H1 (cell line): ENCODE measurements around the gene LRFN3. TPM values are rescaled to one million over a fixed set of nuclear protein-coding genes. Genes with fewer than 3 reads are reported as not detected.

Experiments
- CTCF ChIA-PET: fragments of 300-600 bp; sonication (Branson Sonifier 250); formaldehyde crosslinking; loops from one replicate; lab custom pipeline; 2021; ENCODE audit not compliant: partially characterized antibody; lab: Charles Lee
- POLR2A ChIA-PET: fragments of 300-600 bp; sonication (Branson Sonifier 250); formaldehyde crosslinking; loops from one replicate; lab custom pipeline; 2021; ENCODE audit warnings: inconsistent platforms; ENCODE audit not compliant: partially characterized antibody; lab: Charles Lee
- DNase-seq, 2 experiments: peaks; one replicate each; pipeline versions ENCODE4 v3.0.0 to v3.0.0-alpha.2; 2010 to 2022; ENCODE audit warnings: low spot score in 2 of 2, low read depth in 1 of 2, mixed read lengths in 1 of 2
- FAIRE-seq: peaks from 2 replicates; lab custom pipeline; 2011; peaks lifted over from hg19 to GRCh38; lab: Jason Lieb, UNC
- H2AFZ ChIP-seq: 2 replicates; pipeline ENCODE4 v1.8.1; 2012; ENCODE audit warnings: low read length, inconsistent platforms
- H2AK5ac ChIP-seq: 2 replicates; pipeline ENCODE4 v1.6.1; 2013; ENCODE audit warnings: low read depth, low read length
- H2BK120ac ChIP-seq: replicated peaks from 2 replicates; pipeline ENCODE3; 2013; ENCODE audit warnings: low read depth, low read length, inconsistent platforms
- H2BK12ac ChIP-seq: 2 replicates; pipeline ENCODE4 v1.6.1; 2013; ENCODE audit warnings: low read depth, low read length
- H2BK15ac ChIP-seq: 2 replicates; pipeline ENCODE4 v1.6.1; 2013; ENCODE audit warnings: low read length
- H2BK20ac ChIP-seq: 2 replicates; pipeline ENCODE4 v1.6.1; 2013; ENCODE audit warnings: low read length
- H2BK5ac ChIP-seq: 2 replicates; pipeline ENCODE4 v1.6.1; 2013; ENCODE audit warnings: low read depth, low read length
- H3K14ac ChIP-seq: 2 replicates; pipeline ENCODE4 v1.6.1; 2013; ENCODE audit warnings: inconsistent platforms; ENCODE audit not compliant: insufficient read length
- H3K18ac ChIP-seq: 2 replicates; pipeline ENCODE4 v1.6.1; 2013; ENCODE audit warnings: low read length; ENCODE audit errors: extremely low read depth
- H3K23ac ChIP-seq: 2 replicates; pipeline ENCODE4 v1.6.1; 2013; ENCODE audit warnings: inconsistent platforms; ENCODE audit not compliant: insufficient read length
- H3K23me2 ChIP-seq: 2 replicates; pipeline ENCODE4 v1.6.1; 2013; ENCODE audit warnings: low read depth, low read length
- H3K27ac ChIP-seq: 2 replicates; pipeline ENCODE4 v1.6.1; 2011; ENCODE audit warnings: low read depth, low read length, inconsistent platforms
- H3K27me3 ChIP-seq, 4 experiments: replicated peaks in 1 of 4; 1 replicate in 1 of 4; 2 replicates in 3 of 4; pipeline versions ENCODE4 v1.6.1 to v1.8.1; 2011 to 2013; ENCODE audit warnings: low read length in 3 of 4, mild to moderate bottlenecking in 3 of 4, inconsistent platforms in 2 of 4, mixed read lengths in 2 of 4, moderate library complexity in 1 of 4; ENCODE audit not compliant: control insufficient read depth in 3 of 4, insufficient read depth in 3 of 4; ENCODE audit errors: extremely low read depth in 1 of 4
- H3K36me3 ChIP-seq, 4 experiments: 2 replicates each; pipeline versions ENCODE4 v1.6.1 to v1.8.1; 2011 to 2013; ENCODE audit warnings: mild to moderate bottlenecking in 4 of 4, low read length in 3 of 4, moderate library complexity in 2 of 4, control low read depth in 1 of 4, inconsistent platforms in 1 of 4; ENCODE audit not compliant: insufficient read depth in 4 of 4, control insufficient read depth in 2 of 4
- H3K4ac ChIP-seq: replicated peaks from 2 replicates; pipeline ENCODE3; 2013; ENCODE audit warnings: low read length, low read depth, mixed read lengths, inconsistent platforms; ENCODE audit not compliant: insufficient read length
- H3K4me1 ChIP-seq, 4 experiments: replicated peaks in 1 of 4; 1 replicate in 1 of 4; 2 replicates in 3 of 4; pipeline versions ENCODE4 v1.6.1 to v1.8.1; 2011 to 2013; ENCODE audit warnings: low read length in 3 of 4, inconsistent platforms in 2 of 4, mixed read lengths in 1 of 4; ENCODE audit not compliant: insufficient read depth in 4 of 4, control insufficient read depth in 3 of 4
- H3K4me2 ChIP-seq, 2 experiments: 2 replicates each; pipeline versions ENCODE4 v1.6.1 to v1.8.1; 2011 to 2013; ENCODE audit warnings: low read depth in 2 of 2, low read length in 2 of 2, control low read depth in 1 of 2, inconsistent platforms in 1 of 2, mild to moderate bottlenecking in 1 of 2; ENCODE audit not compliant: insufficient read depth in 1 of 2
- H3K4me3 ChIP-seq, 4 experiments: fragments of 200-600, 300-600 bp in 1 of 4; sonication (generic), shearing (Covaris generic), sonication (Bioruptor Twin) in 1 of 4; 2 replicates each; pipeline versions ENCODE4 v1.5.1 to v1.8.1; 2011 to 2016; ENCODE audit warnings: low read length in 4 of 4, low read depth in 3 of 4, control low read depth in 2 of 4, inconsistent platforms in 2 of 4, mild to moderate bottlenecking in 2 of 4, mixed read lengths in 1 of 4, moderate library complexity in 1 of 4; ENCODE audit not compliant: insufficient read depth in 2 of 4; ENCODE audit errors: extremely low read depth in 1 of 4
- H3K56ac ChIP-seq: replicated peaks from 2 replicates; pipeline ENCODE3; 2013; ENCODE audit warnings: low read depth, mild to moderate bottlenecking, mixed read lengths, low read length, inconsistent platforms; ENCODE audit not compliant: insufficient read length
- H3K79me1 ChIP-seq: 2 replicates; pipeline ENCODE4 v1.6.1; 2013; ENCODE audit warnings: low read depth, low read length, control low read depth
- H3K79me2 ChIP-seq, 2 experiments: 2 replicates each; pipeline versions ENCODE4 v1.6.1 to v1.8.1; 2012 to 2013; ENCODE audit warnings: low read length in 2 of 2, mild to moderate bottlenecking in 2 of 2, inconsistent platforms in 1 of 2; ENCODE audit not compliant: insufficient read depth in 2 of 2, control insufficient read depth in 1 of 2
- H3K9ac ChIP-seq, 4 experiments: replicated peaks in 1 of 4; 1 replicate in 1 of 4; 2 replicates in 3 of 4; pipeline versions ENCODE4 v1.6.1 to v1.8.1; 2011 to 2013; ENCODE audit warnings: low read depth in 3 of 4, low read length in 3 of 4, control low read depth in 2 of 4, mild to moderate bottlenecking in 2 of 4, moderate library complexity in 2 of 4, inconsistent platforms in 1 of 4; ENCODE audit errors: extremely low read depth in 1 of 4
- H3K9me3 ChIP-seq, 2 experiments: 2 replicates each; pipeline versions ENCODE4 v1.6.1 to v1.8.1; 2012 to 2013; ENCODE audit warnings: mild to moderate bottlenecking in 2 of 2, moderate library complexity in 2 of 2, control low read depth in 1 of 2, inconsistent platforms in 1 of 2, low read depth in 1 of 2, low read length in 1 of 2, mixed read lengths in 1 of 2; ENCODE audit not compliant: insufficient read depth in 2 of 2
- H4K20me1 ChIP-seq, 2 experiments: replicated peaks in 1 of 2; 2 replicates each; pipeline versions ENCODE3 to v1.8.1; 2011 to 2013; ENCODE audit warnings: inconsistent platforms in 2 of 2, low read length in 2 of 2, mild to moderate bottlenecking in 1 of 2; ENCODE audit not compliant: insufficient read depth in 2 of 2, control insufficient read depth in 1 of 2
- H4K5ac ChIP-seq: 2 replicates; pipeline ENCODE4 v1.6.1; 2013; ENCODE audit warnings: low read length, low read depth, mixed read lengths, inconsistent platforms; ENCODE audit not compliant: insufficient read length
- H4K8ac ChIP-seq: 2 replicates; pipeline ENCODE4 v1.8.0; 2013; ENCODE audit warnings: mild to moderate bottlenecking, moderate library complexity, low read length, inconsistent platforms; ENCODE audit not compliant: insufficient read depth; ENCODE audit errors: extremely low read depth
- H4K91ac ChIP-seq: replicated peaks from 2 replicates; pipeline ENCODE3; 2013; ENCODE audit warnings: low read length, mixed read lengths, inconsistent platforms; ENCODE audit not compliant: insufficient read length
- BACH1 ChIP-seq: IDR thresholded peaks from 2 replicates; pipeline ENCODE4 v1.6.1; 2012; ENCODE audit warnings: low read length, improper control_type of control experiment
- GTF2F1 ChIP-seq: IDR thresholded peaks from 2 replicates; pipeline ENCODE4 v1.6.1; 2012; ENCODE audit warnings: low read depth, low read length, improper control_type of control experiment, borderline replicate concordance
- POU5F1 ChIP-seq: IDR thresholded peaks from 2 replicates; pipeline ENCODE4 v1.6.1; 2011; ENCODE audit warnings: low read depth, mild to moderate bottlenecking, low read length, moderate library complexity
- SP2 ChIP-seq: IDR thresholded peaks from 2 replicates; pipeline ENCODE4 v1.6.1; 2012; ENCODE audit warnings: mild to moderate bottlenecking, low read length, inconsistent platforms
- TEAD4 ChIP-seq: IDR thresholded peaks from 2 replicates; pipeline ENCODE4 v1.6.1; 2012; ENCODE audit warnings: low read depth, low read length, inconsistent platforms, mixed read lengths
- WGBS, 2 experiments: shearing (Covaris generic) in 1 of 2; methylation state at CpG; one replicate each; pipeline versions ENCODE4 v1.1.6 to v1.1.7; 2013 to 2015; ENCODE audit warnings: low lambda C conversion rate in 2 of 2, mixed read lengths in 2 of 2, inconsistent platforms in 1 of 2, low coverage in 1 of 2, missing lambda C conversion rate in 1 of 2; ENCODE audit not compliant: insufficient replicate concordance in 2 of 2, insufficient coverage in 1 of 2, insufficient read length in 1 of 2; ENCODE audit errors: extremely low coverage in 1 of 2, missing lambda C conversion rate in 1 of 2; 5-methylcytosine and 5-hydroxymethylcytosine counted together
- polyA plus RNA-seq, 7 experiments: library from polyadenylated mRNA; depleted of rRNA in 3 of 7; stranded (reverse) in 5 of 7; unstranded in 2 of 7; fragments of >200 nt in 5 of 7; fragments of 200-250 nt in 2 of 7; gene quantifications; 1 replicate in 5 of 7; 2 replicates in 1 of 7; 4 replicates in 1 of 7; pipeline versions ENCODE4 v1.2.1 to v1.2.3, GENCODE V29; 2011 to 2013; ENCODE audit warnings: missing spikeins in 2 of 7, mixed read lengths in 2 of 7
- total RNA-seq: library from RNA; stranded (reverse); fragmentation: NEBNext Ultra II Directional; extraction: Animal tissue kit (Norgen Biotek cat#: 25700); gene quantifications from 2 replicates; pipeline ENCODE4 v1.2.1, GENCODE V29; 2021
- TF ChIP-seq, protein P1 (sequence below): IDR thresholded peaks from 2 replicates; pipeline ENCODE4 v1.6.1; 2012; ENCODE audit warnings: inconsistent platforms

The LRFN3 gene
- total and polyA plus RNA-seq, 2 of the 8 experiments (the other 6 are each of a cell fraction or from before 2014, with no cell fraction given), result 4.6 to 16.8 TPM

DNA sequence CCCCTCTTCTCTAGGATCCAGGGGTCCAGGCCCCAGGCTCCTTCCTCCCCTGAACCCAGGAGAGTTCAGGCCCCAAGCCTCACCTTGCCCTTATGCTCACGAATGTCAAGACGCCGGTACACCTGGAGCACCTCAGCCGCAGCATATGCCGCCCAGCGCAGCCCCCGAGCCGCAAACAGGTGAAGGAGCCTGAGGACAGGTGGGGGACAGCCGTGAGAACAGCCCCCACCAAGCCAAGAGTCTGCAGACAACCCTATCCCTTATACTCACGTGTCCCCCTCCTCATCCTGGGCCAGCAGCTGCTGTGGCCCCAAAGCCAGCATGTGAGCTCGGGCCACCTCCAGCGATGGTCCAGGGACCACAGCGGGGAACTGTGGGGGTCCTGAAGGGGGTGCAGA is 39.5 kb upstream of the LRFN3 start:
- peaks cover 0 to 8% of the 10 kb centered on the region in 2 experiments; a peak in 1 of 4 replicates for H3K79me2 ChIP-seq
- POLR2A ChIA-PET, result interaction anchor here (0.7 to 1.4 kb wide), 3 partner anchors 9 to 890 kb away, joined by 3 to 4 read pairs (median 3); no protein-coding TSS in a partner anchor
- H4K8ac ChIP-seq, result no peak overlapping the region
- no peak for FAIRE-seq
- H3K27ac ChIP-seq, result no peak overlapping the region
- peaks cover 10 to 43% (median 17%) of the 10 kb centered on the region in 4 experiments for H3K36me3 ChIP-seq
- no peak overlapping the region for H3K4me3 ChIP-seq
- no peak overlapping the region for H3K23ac ChIP-seq
- no peak overlapping the region for H3K4ac ChIP-seq
- H3K9ac ChIP-seq, result no peak overlapping the region
- H3K79me1 ChIP-seq, result no peaks in the 10 kb centered on the region; the same call in 1 of the 2 replicates
- no peak overlapping the region for H4K5ac ChIP-seq
- peaks cover 0 to 3% of the 10 kb centered on the region in 2 experiments for H4K20me1 ChIP-seq
- peaks cover 0 to 6% (median 3%) of the 10 kb centered on the region in 4 experiments; a peak in 5 of 7 replicates for H3K4me1 ChIP-seq
- 96% methylated on average over 12 of the region's 13 CpGs; no CpG with 5 or more reads in 1 of the 2 experiments for WGBS, 2 experiments
- H2BK15ac ChIP-seq, result no peak overlapping the region
- H3K14ac ChIP-seq, result no peak overlapping the region
- no peak overlapping the region for H2AFZ ChIP-seq
- H4K91ac ChIP-seq, result no peak overlapping the region
- no peak for DNase-seq
- H3K18ac ChIP-seq, result no peak overlapping the region
- H2BK5ac ChIP-seq, result no peak overlapping the region
- no peak overlapping the region for H2BK12ac ChIP-seq
- H3K27me3 ChIP-seq, result no peaks in the 10 kb centered on the region
- no peak overlapping the region for H3K4me2 ChIP-seq
- peaks cover 4% of the 10 kb centered on the region; the same call in 1 of the 2 replicates for H3K23me2 ChIP-seq
- H3K56ac ChIP-seq, result no peak overlapping the region
- H2AK5ac ChIP-seq, result no peak overlapping the region
- CTCF ChIA-PET, result interaction anchor here (0.8 kb wide), 2 partner anchors 13 to 14 kb away, joined by 3 read pairs; no protein-coding TSS in a partner anchor
- no peak overlapping the region for H2BK20ac ChIP-seq
- H2BK120ac ChIP-seq, result no peak overlapping the region
- no peaks in the 10 kb centered on the region for H3K9me3 ChIP-seq
- TF ChIP-seq TEAD4 (no peak), GTF2F1 (no peak), SP2 (no peak), POU5F1 (no peak), BACH1 (no peak)
- TF ChIP-seq, protein P1, sequence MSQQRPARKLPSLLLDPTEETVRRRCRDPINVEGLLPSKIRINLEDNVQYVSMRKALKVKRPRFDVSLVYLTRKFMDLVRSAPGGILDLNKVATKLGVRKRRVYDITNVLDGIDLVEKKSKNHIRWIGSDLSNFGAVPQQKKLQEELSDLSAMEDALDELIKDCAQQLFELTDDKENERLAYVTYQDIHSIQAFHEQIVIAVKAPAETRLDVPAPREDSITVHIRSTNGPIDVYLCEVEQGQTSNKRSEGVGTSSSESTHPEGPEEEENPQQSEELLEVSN, result no peak
